Stimulated activated CD8-positive, alpha-beta memory T cell treated with anti-CD3 and anti-CD28 coated beads, Interleukin-4, amount 100 ng/mL, for 24 hours (primary cell): ENCODE results near the gene NMRK2.

ENCODE experiments used
- DNase-seq: peaks from one replicate; pipeline ENCODE4 v3.0.0-alpha.2; 2020; ENCODE audit warnings: low read depth

Gene NMRK2

GRCh38 chr19:3981736-3982681 is 49.1 kb downstream of the NMRK2 start:
- no peak for DNase-seq

DNA sequence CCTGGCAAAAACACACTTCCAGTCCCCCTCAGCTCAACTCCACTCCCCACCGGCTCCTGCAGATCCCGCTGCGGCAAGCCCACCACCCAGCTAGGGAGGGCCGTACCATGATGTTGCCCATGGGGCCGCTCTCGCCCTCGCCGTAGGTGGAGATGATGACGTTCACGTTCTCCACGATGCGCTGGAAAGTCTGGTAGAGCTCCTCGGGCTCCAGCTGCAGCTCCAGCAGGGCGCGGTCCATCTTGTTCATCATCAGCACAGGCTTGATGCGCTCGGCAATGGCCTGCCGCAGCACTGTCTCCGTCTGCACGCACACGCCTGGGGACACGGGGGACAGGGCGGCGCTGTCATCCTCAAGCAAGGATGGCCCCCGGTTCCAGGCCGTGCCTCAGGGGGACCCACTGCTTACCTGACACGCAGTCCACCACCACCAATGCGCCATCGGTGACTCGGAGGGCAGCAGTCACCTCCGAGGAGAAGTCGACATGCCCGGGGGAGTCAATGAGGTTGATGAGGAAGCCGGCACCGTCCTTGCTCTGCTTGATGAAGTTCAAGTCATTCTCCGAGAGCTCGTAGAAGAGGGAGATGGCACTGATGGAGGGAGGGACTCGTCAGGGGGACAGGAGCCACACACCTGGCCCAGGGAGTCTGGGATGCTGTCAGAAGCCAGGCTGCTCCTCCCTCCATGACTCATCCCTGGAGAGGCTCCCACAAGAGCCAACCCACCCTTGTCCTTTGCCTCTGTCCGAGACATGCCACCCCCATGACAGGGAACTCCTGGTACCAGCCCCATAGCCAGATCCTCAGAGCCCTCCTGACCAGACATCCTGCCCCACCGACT is 50.1 kb downstream of the NMRK2 start:
- no peak for DNase-seq

DNA sequence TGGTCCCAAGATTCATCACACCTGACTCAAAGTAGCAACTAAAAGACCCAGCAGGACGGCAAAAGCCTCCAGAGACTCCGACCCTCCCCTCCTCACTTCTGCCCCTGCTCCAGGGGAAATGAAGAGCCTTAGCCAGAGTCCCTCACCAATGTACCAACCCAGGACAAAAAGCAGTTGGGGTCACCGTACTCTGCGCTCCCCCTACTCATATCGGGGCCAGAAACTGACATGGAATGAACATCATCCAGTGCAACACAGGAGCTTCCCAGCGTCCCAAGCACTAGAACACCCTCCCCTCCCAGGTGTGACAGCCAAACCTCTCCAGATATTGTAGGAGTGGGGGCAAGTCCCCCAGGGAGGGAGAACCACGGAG is 50.7 kb downstream of the NMRK2 start:
- no peak for DNase-seq

- DNase-seq: no peak
Observed at GRCh38 chr19:3983936-3984583, 51.2 kb downstream of the NMRK2 start.

- DNase-seq: no peak
Observed at GRCh38 chr19:3984584-3984907, 51.7 kb downstream of the NMRK2 start.

- peak; percentile 80 for DNase-seq
Observed at GRCh38 chr19:3984908-3985642, 52.2 kb downstream of the NMRK2 start, which contains the start of gene EEF2. TSS of gene EEF2 (minus strand) at chr19:3985463. CDS start at chr19:3985380, 83 bp downstream.

DNA sequence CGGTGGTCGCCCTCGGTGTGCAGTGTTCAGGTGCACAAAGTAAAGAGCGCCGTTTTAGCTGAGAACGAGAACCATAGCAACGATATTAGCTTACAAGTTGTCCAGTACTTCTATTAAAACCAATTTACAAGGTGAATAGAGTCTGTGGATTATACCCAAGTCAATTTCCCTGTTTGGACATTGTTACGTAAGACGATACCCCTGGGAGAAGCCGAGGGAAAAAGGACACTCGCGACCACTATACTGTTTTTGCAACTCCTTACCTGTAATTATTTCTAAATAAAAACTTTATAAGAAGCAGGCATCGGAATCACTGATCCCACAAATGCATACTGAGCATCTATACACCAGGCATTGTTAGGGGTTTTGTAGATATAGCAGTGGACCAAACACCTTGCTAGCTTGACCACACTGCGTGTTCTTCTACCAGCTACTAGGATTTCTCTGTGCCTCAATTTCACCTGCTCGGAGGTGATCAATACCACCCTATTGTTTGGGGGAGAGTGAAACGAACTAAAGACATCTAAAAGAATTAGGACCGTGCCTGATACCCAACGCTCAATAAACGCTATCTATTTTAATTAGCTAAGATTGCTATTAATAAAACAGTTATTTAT is 52.9 kb downstream of the NMRK2 start:
- no peak for DNase-seq

GRCh38 chr19:3986260-3987041 is 53.6 kb downstream of the NMRK2 start:
- DNase-seq: no peak

DNA sequence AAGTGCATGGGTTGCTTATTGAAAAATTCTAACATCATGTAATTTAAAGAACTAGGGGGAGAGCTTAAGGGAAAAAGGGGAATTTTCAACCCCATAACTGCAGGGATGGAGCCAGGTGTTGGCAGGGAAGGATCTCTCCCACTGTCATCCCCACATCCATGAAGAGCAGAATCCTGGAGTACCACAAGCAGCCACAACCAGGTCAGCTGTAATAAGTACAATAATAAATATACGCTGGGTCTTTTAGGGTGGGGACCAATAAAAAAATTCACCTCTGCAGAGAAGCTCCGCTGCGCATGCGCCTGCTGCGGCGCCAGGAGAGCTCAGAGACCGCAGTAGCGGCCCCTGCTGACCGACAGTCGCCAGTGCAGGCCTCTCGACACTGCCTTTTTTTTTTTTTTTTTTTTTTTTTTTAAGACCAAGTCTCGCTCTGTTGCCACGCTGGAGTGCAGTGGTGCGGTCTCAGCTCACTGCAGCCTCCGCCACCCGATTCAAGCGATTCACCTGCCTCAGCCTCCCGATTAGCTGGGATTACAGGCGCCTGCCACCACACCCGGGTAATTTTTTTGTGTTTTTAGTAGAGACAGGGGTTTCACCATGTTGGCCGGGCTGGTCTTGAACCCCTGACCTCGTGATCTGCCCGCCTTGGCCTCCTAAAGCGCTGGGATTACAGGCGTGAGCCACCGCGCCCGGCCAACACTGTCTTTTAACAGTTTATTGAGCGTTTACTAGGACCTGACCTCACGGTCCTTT is 54.9 kb downstream of the NMRK2 start:
- DNase-seq: peak; percentile 82

DNA sequence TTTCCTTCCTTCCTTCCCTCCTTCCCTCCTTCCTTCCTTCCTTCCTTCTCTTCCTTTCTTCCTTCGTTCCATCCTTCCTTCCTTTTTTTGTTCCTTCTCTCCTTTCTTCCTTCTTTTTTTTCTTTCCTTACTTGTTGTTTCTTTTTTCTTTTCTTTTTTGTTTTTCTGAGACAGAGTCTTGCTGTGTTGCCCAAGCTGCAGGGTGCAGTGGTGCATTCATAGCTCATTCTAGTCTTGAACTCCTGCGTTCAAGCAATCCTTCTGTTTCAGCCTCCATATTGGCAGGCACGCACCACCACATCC is 57.9 kb downstream of the NMRK2 start:
- no peak for DNase-seq
